HepG2 (cell line): ENCODE measurements around the gene NTM. TPM values are rescaled to one million over a fixed set of nuclear protein-coding genes. Genes with fewer than 3 reads are reported as not detected.

ENCODE experiments used
- ATAC-seq: fragments of 200-7000 bp; cut with Tn5 transposase; 3 replicates; pipeline ENCODE4 v1.9.1; 2020; ENCODE audit warnings: mild to moderate bottlenecking, moderate library complexity
- BruUV-seq: library from RNA; stranded (reverse); fragments of 400-500 nt; replicated peaks from 2 replicates; lab custom pipeline; 2021; lab: Mats Ljungman, UMichigan
- CTCF ChIA-PET: fragments of 300-600 bp; formaldehyde crosslinking; extraction: SDS; loops from one replicate; lab custom pipeline; 2021; ENCODE audit warnings: low total read pairs, inconsistent platforms, low intra/inter-chr PET ratio; lab: Yijun Ruan, JAX
- POLR2A ChIA-PET: fragments of 350-600 bp; sonication (Branson Sonifier 250); formaldehyde crosslinking; loops from one replicate; lab custom pipeline; 2020; ENCODE audit warnings: antibody characterized with exemption, inconsistent platforms; lab: Yijun Ruan, JAX
- DNase-seq: peaks from one replicate; pipeline ENCODE4 v3.0.0-alpha.2; 2015; ENCODE audit warnings: low spot score
- FAIRE-seq: peaks from 3 replicates; lab custom pipeline; 2011; peaks lifted over from hg19 to GRCh38; lab: Jason Lieb, UNC
- H2AFZ ChIP-seq: one replicate; pipeline ENCODE4 v1.6.1; 2011; ENCODE audit warnings: low read length, inconsistent platforms
- H3K27ac ChIP-seq: fragments of 300-600 bp; 3 replicates; pipeline ENCODE4 v1.8.0; 2011; ENCODE audit warnings: mixed run types, mild to moderate bottlenecking, mixed read lengths, low read length, inconsistent platforms; ENCODE audit not compliant: insufficient read depth; ENCODE audit errors: extremely low read length
- H3K27me3 ChIP-seq, 2 experiments: fragments of 200-600 bp in 1 of 2; 2 replicates in 1 of 2; 3 replicates in 1 of 2; pipeline versions ENCODE4 v1.6.0 to v1.8.0; 2011; ENCODE audit warnings: low read length in 2 of 2, mild to moderate bottlenecking in 2 of 2, moderate library complexity in 2 of 2, inconsistent platforms in 1 of 2; ENCODE audit not compliant: insufficient read depth in 2 of 2, control insufficient read depth in 1 of 2
- H3K36me3 ChIP-seq, 2 experiments: fragments of 200-600 bp in 1 of 2; replicated peaks in 1 of 2; 2 replicates in 1 of 2; 3 replicates in 1 of 2; pipeline versions ENCODE4 v1.5.1 to v1.8.0; 2011; ENCODE audit warnings: low read length in 2 of 2, inconsistent platforms in 1 of 2; ENCODE audit not compliant: insufficient read depth in 2 of 2, control insufficient read depth in 1 of 2
- H3K4me1 ChIP-seq: 2 replicates; pipeline ENCODE4 v1.5.1; 2012; ENCODE audit warnings: low read length, inconsistent platforms; ENCODE audit not compliant: insufficient read depth
- H3K4me2 ChIP-seq: 2 replicates; pipeline ENCODE4 v1.6.0; 2011; ENCODE audit warnings: low read depth, low read length, inconsistent platforms
- H3K4me3 ChIP-seq, 3 experiments: fragments of 200-600 bp in 1 of 3; sonication (generic), shearing (Covaris generic) in 1 of 3; replicated peaks in 1 of 3; 2 replicates each; pipeline ENCODE4 v1.5.1; 2011 to 2016; ENCODE audit warnings: low read length in 3 of 3, inconsistent platforms in 2 of 3, low read depth in 2 of 3, mild to moderate bottlenecking in 2 of 3, control low read depth in 1 of 3, mixed read lengths in 1 of 3; ENCODE audit not compliant: insufficient read depth in 1 of 3
- H3K79me2 ChIP-seq: one replicate; pipeline ENCODE4 v1.6.1; 2011; ENCODE audit warnings: low read length, inconsistent platforms; ENCODE audit not compliant: insufficient read depth
- H3K9ac ChIP-seq: 2 replicates; pipeline ENCODE4 v1.6.0; 2011; ENCODE audit warnings: mild to moderate bottlenecking, low read depth, low read length, inconsistent platforms; ENCODE audit not compliant: insufficient read depth
- H3K9me3 ChIP-seq: 2 replicates; pipeline ENCODE4 v1.5.1; 2012; ENCODE audit warnings: mild to moderate bottlenecking, low read length
- H4K20me1 ChIP-seq: 2 replicates; pipeline ENCODE4 v1.6.0; 2011; ENCODE audit warnings: inconsistent platforms, mild to moderate bottlenecking, low read length, moderate library complexity; ENCODE audit not compliant: insufficient read depth
- CEBPB ChIP-seq: IDR thresholded peaks from 2 replicates; pipeline ENCODE4 v1.6.1; 2011; ENCODE audit warnings: low read depth, low read length, improper control_type of control experiment, borderline replicate concordance
- FUBP1 ChIP-seq: sonication (generic); formaldehyde crosslinking; IDR thresholded peaks from 2 replicates; pipeline ENCODE4 v1.5.1; 2020; ENCODE audit warnings: missing genetic modification reagents, mild to moderate bottlenecking, borderline replicate concordance
- KLF13 ChIP-seq: sonication (generic); formaldehyde crosslinking; IDR thresholded peaks from 2 replicates; pipeline ENCODE4 v1.4.0; 2020; ENCODE audit warnings: mild to moderate bottlenecking, missing genetic modification reagents
- POLR2A ChIP-seq, 2 experiments: IDR thresholded peaks; 2 replicates each; pipeline ENCODE4 v1.6.1; 2011; ENCODE audit warnings: low read depth in 2 of 2, low read length in 2 of 2, mild to moderate bottlenecking in 1 of 2, moderate library complexity in 1 of 2; ENCODE audit not compliant: insufficient read depth in 1 of 2
- POLR2G ChIP-seq: fragments of 200-400 bp; formaldehyde crosslinking; IDR thresholded peaks from 2 replicates; pipeline ENCODE4 v1.6.1; 2018; ENCODE audit warnings: mild to moderate bottlenecking, low read depth, low read length, moderate library complexity
- PRDM4 ChIP-seq: sonication (generic); formaldehyde crosslinking; IDR thresholded peaks from 2 replicates; pipeline ENCODE4 v1.9.0; 2021; ENCODE audit warnings: missing genetic modification reagents, borderline replicate concordance
- SMARCE1 ChIP-seq: fragments of 450-650 bp; IDR thresholded peaks from 2 replicates; pipeline ENCODE4 v1.6.1; 2017; ENCODE audit warnings: borderline replicate concordance
- ZFP82 ChIP-seq: sonication (generic); formaldehyde crosslinking; IDR thresholded peaks from 2 replicates; pipeline ENCODE4 v1.5.1; 2020; ENCODE audit warnings: mild to moderate bottlenecking, missing genetic modification reagents, borderline replicate concordance
- ZNF562 ChIP-seq: sonication (generic); formaldehyde crosslinking; IDR thresholded peaks from 2 replicates; pipeline ENCODE4 v1.8.0; 2022; ENCODE audit warnings: missing genetic modification reagents, borderline replicate concordance
- ZNF792 ChIP-seq: IDR thresholded peaks from 2 replicates; pipeline ENCODE4 v1.6.1; 2016
- WGBS: methylation state at CpG from one replicate; pipeline ENCODE4 v1.1.6; 2017; ENCODE audit warnings: low lambda C conversion rate; 5-methylcytosine and 5-hydroxymethylcytosine counted together
- in situ Hi-C: cut with HindIII; loops from 2 replicates; pipeline ENCODE4 v1.10.0; 2017; ENCODE audit warnings: low pct_unique_long_range_greater_than_20kb; ENCODE audit not compliant: extremely low pct_ligation_motif_present
- intact Hi-C: fragments of 100-400 bp; cut with micrococcal nuclease; formaldehyde crosslinking; loops from one replicate; pipeline ENCODE4 v1.10.0; 2022; ENCODE audit not compliant: unreplicated experiment
- polyA plus RNA-seq, 8 experiments: library from polyadenylated mRNA; depleted of rRNA in 3 of 8; stranded (reverse) in 7 of 8; unstranded in 1 of 8; fragments of >200 nt; fragmentation: Illumina TruSeq in 4 of 8; extraction: Trizol in 4 of 8; gene quantifications; 2 replicates each; pipeline versions ENCODE4 v1.2.1 to v1.2.3, GENCODE V29; 2011 to 2016; ENCODE audit warnings: low read depth in 4 of 8, missing spikeins in 1 of 8, mixed read lengths in 1 of 8; ENCODE audit not compliant: insufficient read depth in 1 of 8
- total RNA-seq, 5 experiments: library from RNA; depleted of rRNA; stranded (reverse); fragments of >200 nt; fragmentation: Illumina TruSeq; extraction: Trizol; gene quantifications; 2 replicates each; pipeline ENCODE4 v1.2.3, GENCODE V29; 2016; ENCODE audit warnings: low read depth in 1 of 5

The NTM gene
- total and polyA plus RNA-seq, 2 of the 13 experiments (the other 11 are each of a cell fraction or from before 2014, with no cell fraction given) = not detected

GRCh38 chr11:131454989-131455388 is 84.6 kb downstream of the NTM start:
- BruUV-seq = no TSS peak
- intact Hi-C loops (no loop called here), in situ Hi-C loops (no loop called here)
- Histone ChIP-seq H3K27ac (no peak overlapping the region), H3K4me2 (no peak overlapping the region), H3K4me1 (no peaks in the 10 kb centered on the region), H4K20me1 (no peaks in the 10 kb centered on the region), H2AFZ (no peak overlapping the region), H3K9ac (no peak overlapping the region), H3K27me3 (no peaks in the 10 kb centered on the region), H3K9me3 (no peaks in the 10 kb centered on the region), H3K36me3 (no peaks in the 10 kb centered on the region), H3K79me2 (no peaks in the 10 kb centered on the region), H3K4me3 (no peak overlapping the region)
- no peak for TF ChIP-seq POLR2A (IDR thresholded peaks at IDR 0.05; ENCODE audit: insufficient read depth in 1 of 2, low read depth in 2 of 2, low read length in 2 of 2)
- no peak for TF ChIP-seq PRDM4 (CRISPR knock-in tag)
- no peak for TF ChIP-seq ZFP82 (CRISPR knock-in tag)
- TF ChIP-seq CEBPB = no peak
- no peak for TF ChIP-seq KLF13 (CRISPR knock-in tag)
- no peak for TF ChIP-seq FUBP1
- TF ChIP-seq SMARCE1 = no peak
- no peak for TF ChIP-seq ZNF562 (CRISPR knock-in tag)
- no peak for TF ChIP-seq POLR2G
- no peak for TF ChIP-seq ZNF792 (CRISPR knock-in tag)
- ChIA-PET POLR2A (no interaction called here), CTCF (no interaction called here)
- 26% methylated on average over 4 of the region's 9 CpGs for whole genome bisulfite sequencing
- FAIRE-seq (no peak), ATAC-seq (no peak), DNase-seq (no peak)
